Natural killer cell (primary cell): ENCODE measurements around the gene GPRIN1. TPM values are rescaled to one million over a fixed set of nuclear protein-coding genes. Genes with fewer than 3 reads are reported as not detected.
"Not testable (repeated sequence)": the region's sequence is repeated elsewhere in the genome, so short reads cannot be mapped to it uniquely, and the experiment has no call there.

Experiments
- ATAC-seq, 3 donors: fragments of 150-1000 bp in 2 of 3; fragments of 200-7000 bp in 1 of 3; cut with Tn5 transposase; 1 replicate in 1 of 3; 2 replicates in 2 of 3; pipeline ENCODE4 v1.10.0; 2021; ENCODE audit warnings: mild to moderate bottlenecking in 2 of 3, moderate library complexity in 2 of 3
- DNase-seq, 2 donors: peaks; one replicate each; pipeline versions ENCODE4 v3.0.0 to v3.0.0-alpha.2; 2013 to 2021; ENCODE audit warnings: mixed read lengths in 1 of 2
- H3K27ac ChIP-seq: one replicate; pipeline ENCODE4 v1.5.1; 2013; ENCODE audit warnings: mild to moderate bottlenecking, low read length
- H3K27me3 ChIP-seq: one replicate; pipeline ENCODE4 v1.6.1; 2013; ENCODE audit warnings: low read length; ENCODE audit not compliant: control insufficient read depth, insufficient read depth
- H3K36me3 ChIP-seq: one replicate; pipeline ENCODE4 v1.6.1; 2013; ENCODE audit warnings: low read length; ENCODE audit not compliant: control insufficient read depth, insufficient read depth
- H3K4me1 ChIP-seq: one replicate; pipeline ENCODE4 v1.6.1; 2013; ENCODE audit warnings: low read length; ENCODE audit not compliant: control insufficient read depth, insufficient read depth
- H3K4me3 ChIP-seq: one replicate; pipeline ENCODE4 v1.5.1; 2013; ENCODE audit warnings: low read length
- H3K9me3 ChIP-seq: one replicate; pipeline ENCODE4 v1.6.1; 2013; ENCODE audit warnings: low read length; ENCODE audit not compliant: control insufficient read depth, insufficient read depth
- H3K27ac Mint-ChIP-seq, 2 donors: one replicate each; pipeline ENCODE4 v1.8.0; 2022; ENCODE audit warnings: mild to moderate bottlenecking in 2 of 2, mixed read lengths in 2 of 2, moderate library complexity in 1 of 2
- H3K27me3 Mint-ChIP-seq, 2 donors: one replicate each; pipeline ENCODE4 v1.8.0; 2022; ENCODE audit warnings: low read depth in 2 of 2, mixed read lengths in 2 of 2
- H3K36me3 Mint-ChIP-seq: one replicate; pipeline ENCODE4 v1.8.0; 2022; ENCODE audit warnings: mixed read lengths
- H3K4me1 Mint-ChIP-seq, 2 donors: one replicate each; pipeline ENCODE4 v1.8.0; 2022; ENCODE audit warnings: mixed read lengths in 2 of 2
- H3K4me3 Mint-ChIP-seq: one replicate; pipeline ENCODE4 v1.8.0; 2022; ENCODE audit warnings: mild to moderate bottlenecking, moderate library complexity, mixed read lengths
- H3K9me3 Mint-ChIP-seq, 2 donors: one replicate each; pipeline ENCODE4 v1.8.0; 2022; ENCODE audit warnings: mixed read lengths in 2 of 2
- CTCF ChIP-seq: fragments of 200-600 bp; IDR thresholded peaks from one replicate; pipeline ENCODE4 v1.8.0; 2022; ENCODE audit warnings: antibody characterized with exemption
- WGBS: methylation state at CpG from one replicate; pipeline ENCODE4 v1.1.7; 2013; ENCODE audit warnings: missing lambda C conversion rate; ENCODE audit not compliant: insufficient coverage; 5-methylcytosine and 5-hydroxymethylcytosine counted together
- intact Hi-C: fragments of 100-400 bp; cut with micrococcal nuclease; formaldehyde crosslinking; loops from one replicate; pipeline ENCODE4 v1.14.2; 2022
- total RNA-seq, 4 donors: library from RNA; stranded (reverse); fragments of 120-200 nt in 1 of 4; gene quantifications; one replicate each; pipeline versions ENCODE4 v1.2.3 to v1.2.4, GENCODE V29; 2013 to 2022

The GPRIN1 gene
- total RNA-seq, 3 donors from 2014 or later (not counting 1 experiment from before 2014, with no cell fraction given) = 0.92 to 1.5 (median 1.3) TPM

DNA sequence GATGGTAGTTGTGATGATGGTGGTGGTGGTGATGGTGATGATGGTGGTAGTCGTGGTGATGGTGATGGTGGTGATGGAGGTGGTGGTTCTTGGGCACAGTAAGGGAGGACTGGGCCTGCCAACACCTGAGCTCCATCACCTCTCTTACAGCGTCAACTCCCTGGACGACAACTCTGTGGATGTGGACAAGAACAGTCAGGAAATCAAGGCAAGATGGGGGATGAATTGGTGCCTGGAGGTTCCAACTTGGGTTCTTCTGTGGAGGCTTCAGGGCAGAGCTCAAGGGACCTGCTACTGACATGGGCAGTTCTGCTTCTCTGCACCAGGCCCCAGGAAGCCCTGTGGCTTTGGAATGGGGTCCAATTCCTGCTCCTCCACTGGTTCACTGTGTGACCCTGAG, 17.4 kb downstream of the GPRIN1 start:
- Histone ChIP-seq H3K4me3 (no peak overlapping the region), H3K4me1 (peaks cover 6% of the 10 kb centered on the region), H3K36me3 (no peaks in the 10 kb centered on the region), H3K27me3 (no peaks in the 10 kb centered on the region), H3K9me3 (no peaks in the 10 kb centered on the region), H3K27ac (no peak overlapping the region)
- H3K4me1 Mint-ChIP-seq = peaks cover 0 to 7% of the 10 kb centered on the region in 2 donors
- 100% methylated on average over 2 of the region's 3 CpGs for WGBS
- DNase-seq (no peak), ATAC-seq (no peak)
- no peaks in the 10 kb centered on the region for H3K9me3 Mint-ChIP-seq
- H3K27me3 Mint-ChIP-seq = peaks cover 0 to 20% of the 10 kb centered on the region in 2 donors
- no peak overlapping the region for H3K4me3 Mint-ChIP-seq
- intact Hi-C loops = no loop called here
- no peak for TF ChIP-seq CTCF
- H3K36me3 Mint-ChIP-seq = no peaks in the 10 kb centered on the region
- H3K27ac Mint-ChIP-seq = no peak overlapping the region

DNA sequence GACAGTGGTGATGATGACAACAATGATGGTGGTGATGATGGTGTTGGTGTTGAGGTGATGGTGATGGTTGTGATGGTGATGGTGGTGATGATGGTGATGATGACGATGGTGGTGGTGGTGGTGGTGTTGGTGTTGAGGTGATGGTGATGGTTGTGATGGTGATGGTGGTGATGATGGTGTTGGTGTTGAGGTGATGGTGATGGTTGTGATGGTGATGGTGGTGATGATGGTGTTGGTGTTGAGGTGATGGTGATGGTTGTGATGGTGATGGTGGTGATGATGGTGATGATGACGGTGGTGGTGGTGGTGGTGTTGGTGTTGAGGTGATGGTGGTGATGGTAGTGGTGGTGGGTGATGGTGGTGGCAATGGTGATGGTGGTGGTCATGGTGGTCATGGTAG, 18.3 kb downstream of the GPRIN1 start:
- WGBS = 73% methylated on average over 2 of the region's 2 CpGs
- H3K9me3 Mint-ChIP-seq, H3K27ac Mint-ChIP-seq: not testable (repeated sequence)

GRCh38 chr5:176590035-176590717, 19.8 kb downstream of the GPRIN1 start:
- Histone ChIP-seq H3K36me3 (no peaks in the 10 kb centered on the region), H3K4me1 (no peaks in the 10 kb centered on the region), H3K4me3 (no peak overlapping the region), H3K9me3 (peaks cover 6% of the 10 kb centered on the region), H3K27me3 (no peaks in the 10 kb centered on the region), H3K27ac (no peak overlapping the region)
- peaks cover 0 to 9% of the 10 kb centered on the region in 2 donors for H3K27me3 Mint-ChIP-seq
- DNase-seq = no peak
- intact Hi-C loops = no loop called here
- H3K27ac Mint-ChIP-seq = no peak overlapping the region
- no peaks in the 10 kb centered on the region for H3K9me3 Mint-ChIP-seq
- no peak overlapping the region for H3K4me3 Mint-ChIP-seq
- no peak for ATAC-seq
- 90% methylated on average over 13 of the region's 17 CpGs for WGBS
- H3K36me3 Mint-ChIP-seq = no peaks in the 10 kb centered on the region
- no peak for TF ChIP-seq CTCF
- H3K4me1 Mint-ChIP-seq = no peaks in the 10 kb centered on the region

More for the DNA sequence above, 18.3 kb downstream of the GPRIN1 start:
- H3K36me3 Mint-ChIP-seq, H3K4me1 Mint-ChIP-seq, H3K27me3 ChIP-seq, intact Hi-C loops, H3K36me3 ChIP-seq, ATAC-seq, DNase-seq, H3K4me1 ChIP-seq, H3K4me3 ChIP-seq, H3K9me3 ChIP-seq, H3K27ac ChIP-seq, H3K4me3 Mint-ChIP-seq: not testable (repeated sequence)
- H3K27me3 Mint-ChIP-seq = peaks cover 0 to 20% of the 10 kb centered on the region in 2 donors

DNA sequence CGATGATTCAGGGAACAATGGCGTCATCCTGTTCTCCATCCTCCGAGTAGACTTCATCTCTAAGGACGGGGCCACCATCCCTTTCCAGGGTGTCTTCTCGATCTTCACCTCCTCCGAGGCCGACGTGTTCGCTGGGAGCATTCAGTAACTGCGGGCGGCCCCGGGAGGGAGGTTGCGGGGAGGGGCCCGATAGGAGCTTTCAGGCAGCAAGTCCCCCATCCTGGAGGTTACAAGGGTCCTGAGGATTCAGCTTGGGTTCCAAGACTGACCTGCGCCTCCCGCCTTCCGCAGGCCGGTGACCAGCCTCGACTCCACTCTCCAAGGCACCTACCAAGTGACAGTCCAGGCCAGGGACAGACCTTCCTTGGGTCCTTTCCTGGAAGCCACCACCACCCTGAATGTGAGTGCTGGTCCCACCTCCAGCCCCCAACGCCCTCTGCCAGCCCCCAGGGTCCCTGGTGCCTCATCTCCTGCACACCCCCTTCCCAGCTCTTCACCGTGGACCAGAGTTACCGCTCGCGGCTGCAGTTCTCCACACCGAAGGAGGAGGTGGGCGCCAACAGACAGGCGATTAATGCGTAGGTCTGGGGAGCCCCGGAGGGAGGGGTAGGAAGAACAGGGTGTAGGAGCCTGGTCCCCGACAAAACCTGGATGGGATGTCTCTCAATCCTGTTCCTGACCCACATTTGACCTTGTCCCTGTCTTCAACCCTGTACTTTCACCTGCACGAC, 20.8 kb downstream of the GPRIN1 start:
- no peak for TF ChIP-seq CTCF
- no peaks in the 10 kb centered on the region for H3K36me3 Mint-ChIP-seq
- H3K9me3 ChIP-seq = peaks cover 16% of the 10 kb centered on the region

More for the DNA sequence above, 20.8 kb downstream of the GPRIN1 start:
- Histone ChIP-seq H3K27me3 (no peaks in the 10 kb centered on the region), H3K4me3 (no peak overlapping the region), H3K4me1 (no peaks in the 10 kb centered on the region), H3K36me3 (no peaks in the 10 kb centered on the region), H3K27ac (no peak overlapping the region)
- Mint-ChIP-seq H3K4me3 (no peak overlapping the region), H3K27me3 (peaks cover 0 to 6% of the 10 kb centered on the region in 2 donors), H3K4me1 (no peaks in the 10 kb centered on the region), H3K9me3 (no peaks in the 10 kb centered on the region), H3K27ac (no peak overlapping the region)
- WGBS = 91% methylated on average over 31 of the region's 31 CpGs
- ATAC-seq (no peak), DNase-seq (no peak)
- intact Hi-C loops = no loop called here
